HFFc6 (cell line): ENCODE data around the gene PRKCE. TPM values are rescaled to one million over a fixed set of nuclear protein-coding genes. Genes with fewer than 3 reads are reported as not detected.

Experiments
- DNase-seq: peaks from one replicate; pipeline ENCODE4 v3.0.0-alpha.2; 2018
- H3K27ac Mint-ChIP-seq: 2 replicates; pipeline ENCODE4 v1.8.0; 2020; ENCODE audit warnings: mild to moderate bottlenecking, mixed read lengths
- H3K27me3 Mint-ChIP-seq: 2 replicates; pipeline ENCODE4 v1.8.0; 2021; ENCODE audit warnings: mild to moderate bottlenecking, moderate library complexity, mixed read lengths; ENCODE audit not compliant: insufficient read depth
- H3K36me3 Mint-ChIP-seq: 2 replicates; pipeline ENCODE4 v1.8.0; 2021; ENCODE audit warnings: low read depth, mixed read lengths
- H3K4me1 Mint-ChIP-seq: 2 replicates; pipeline ENCODE4 v1.8.0; 2020; ENCODE audit warnings: low read depth, mixed read lengths
- H3K4me3 Mint-ChIP-seq: 2 replicates; pipeline ENCODE4 v1.8.0; 2020; ENCODE audit warnings: mild to moderate bottlenecking, moderate library complexity, mixed read lengths
- H3K9me3 Mint-ChIP-seq: 2 replicates; pipeline ENCODE4 v1.8.0; 2020; ENCODE audit warnings: mild to moderate bottlenecking, mixed read lengths
- total RNA-seq, 6 experiments: library from RNA; stranded (reverse); fragmentation: NEBNext Ultra II Directional; extraction: Animal tissue kit (Norgen Biotek cat#: 25700); gene quantifications; 2 replicates in 1 of 6; 3 replicates in 5 of 6; pipeline ENCODE4 v1.2.3, GENCODE V29; 2021
- TF ChIP-seq, protein P1 (sequence below): fragments of 200-600 bp; sonication (generic); IDR thresholded peaks from 2 replicates; pipeline ENCODE4 v1.5.0; 2021; ENCODE audit warnings: antibody characterized with exemption, mild to moderate bottlenecking

The PRKCE gene
- total RNA-seq, 6 experiments from 2014 or later: 10.8 to 13.7 (median 12.0) TPM

DNA sequence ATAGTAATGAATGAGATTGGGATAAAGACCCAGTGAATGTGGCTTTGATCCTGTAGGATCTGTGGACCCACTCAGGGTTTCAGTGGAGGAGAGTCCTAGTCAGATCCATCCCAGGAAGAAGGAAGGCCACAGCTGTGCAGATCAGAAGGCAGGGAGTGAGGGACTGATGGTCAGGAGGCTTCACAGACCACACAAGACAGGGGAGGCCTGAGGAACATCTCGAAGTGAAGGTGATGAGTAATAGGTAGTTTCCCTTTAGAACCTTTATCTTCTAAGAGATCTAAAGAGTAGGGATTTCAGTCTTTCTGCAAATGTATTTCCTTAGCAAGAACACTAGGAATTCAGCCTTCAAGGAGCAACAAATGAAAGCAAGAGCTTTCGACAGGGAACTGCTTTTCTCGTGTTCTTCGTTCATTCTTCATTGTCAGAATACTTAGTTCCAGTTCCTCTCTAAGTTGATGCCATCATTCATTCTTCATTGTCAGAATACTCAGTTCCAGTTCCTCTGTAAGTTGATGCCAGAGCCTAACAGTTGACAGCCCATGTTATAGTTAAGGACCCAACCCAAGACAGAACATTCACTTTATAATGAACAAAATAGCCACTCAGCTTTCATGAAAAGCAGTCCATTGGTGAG is 495.5 kb downstream of the PRKCE start:
- no peak for DNase-seq
- peaks cover 5% of the 10 kb centered on the region for H3K36me3 Mint-ChIP-seq
- H3K4me3 Mint-ChIP-seq: no peak overlapping the region
- H3K9me3 Mint-ChIP-seq: no peaks in the 10 kb centered on the region
- TF ChIP-seq, protein P1, sequence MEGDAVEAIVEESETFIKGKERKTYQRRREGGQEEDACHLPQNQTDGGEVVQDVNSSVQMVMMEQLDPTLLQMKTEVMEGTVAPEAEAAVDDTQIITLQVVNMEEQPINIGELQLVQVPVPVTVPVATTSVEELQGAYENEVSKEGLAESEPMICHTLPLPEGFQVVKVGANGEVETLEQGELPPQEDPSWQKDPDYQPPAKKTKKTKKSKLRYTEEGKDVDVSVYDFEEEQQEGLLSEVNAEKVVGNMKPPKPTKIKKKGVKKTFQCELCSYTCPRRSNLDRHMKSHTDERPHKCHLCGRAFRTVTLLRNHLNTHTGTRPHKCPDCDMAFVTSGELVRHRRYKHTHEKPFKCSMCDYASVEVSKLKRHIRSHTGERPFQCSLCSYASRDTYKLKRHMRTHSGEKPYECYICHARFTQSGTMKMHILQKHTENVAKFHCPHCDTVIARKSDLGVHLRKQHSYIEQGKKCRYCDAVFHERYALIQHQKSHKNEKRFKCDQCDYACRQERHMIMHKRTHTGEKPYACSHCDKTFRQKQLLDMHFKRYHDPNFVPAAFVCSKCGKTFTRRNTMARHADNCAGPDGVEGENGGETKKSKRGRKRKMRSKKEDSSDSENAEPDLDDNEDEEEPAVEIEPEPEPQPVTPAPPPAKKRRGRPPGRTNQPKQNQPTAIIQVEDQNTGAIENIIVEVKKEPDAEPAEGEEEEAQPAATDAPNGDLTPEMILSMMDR: no peak
- peaks cover 4% of the 10 kb centered on the region for H3K27me3 Mint-ChIP-seq
- peaks cover 49% of the 10 kb centered on the region for H3K4me1 Mint-ChIP-seq
- H3K27ac Mint-ChIP-seq: no peak overlapping the region

DNA sequence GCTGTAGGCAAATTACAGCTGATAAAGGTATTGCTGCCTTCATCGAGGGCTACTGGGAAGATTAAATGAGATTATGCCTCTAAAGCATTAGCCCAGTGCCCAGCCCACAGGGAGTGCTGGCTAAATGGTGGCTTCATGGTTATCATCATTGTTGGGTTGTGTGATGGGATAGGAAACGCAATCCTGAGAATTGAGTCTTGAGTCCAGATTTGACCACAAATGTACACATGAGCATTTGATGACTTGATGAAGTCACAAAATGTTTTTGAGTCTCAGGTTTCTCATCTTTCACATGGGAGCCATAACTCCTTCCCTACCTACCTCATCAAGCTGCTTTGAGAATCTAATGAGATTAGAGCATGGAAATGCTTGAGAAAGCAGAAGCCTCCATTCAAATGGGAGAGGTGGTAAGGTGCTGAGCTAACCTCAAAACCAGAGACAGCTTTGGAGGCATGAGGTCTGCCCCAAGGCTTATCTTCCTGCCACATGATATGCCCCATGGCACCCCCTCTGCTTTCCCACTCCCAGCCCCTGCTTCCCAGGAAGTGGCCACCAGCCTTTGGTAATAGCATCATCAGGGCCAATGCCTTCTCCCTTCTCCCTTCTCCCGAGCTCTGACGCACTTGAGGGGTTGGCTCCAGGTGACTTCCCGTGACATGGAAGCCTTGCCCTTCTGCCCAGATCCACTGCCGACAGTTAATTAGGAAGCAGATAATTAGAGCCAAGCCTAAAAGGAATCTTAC is 496.3 kb downstream of the PRKCE start:
- Mint-ChIP-seq H3K36me3 (peaks cover 5% of the 10 kb centered on the region), H3K4me3 (no peak overlapping the region), H3K27me3 (peaks cover 4% of the 10 kb centered on the region), H3K27ac (no peak overlapping the region), H3K9me3 (no peaks in the 10 kb centered on the region), H3K4me1 (peaks cover 41% of the 10 kb centered on the region)
- TF ChIP-seq, protein P1: no peak
- no peak for DNase-seq

DNA sequence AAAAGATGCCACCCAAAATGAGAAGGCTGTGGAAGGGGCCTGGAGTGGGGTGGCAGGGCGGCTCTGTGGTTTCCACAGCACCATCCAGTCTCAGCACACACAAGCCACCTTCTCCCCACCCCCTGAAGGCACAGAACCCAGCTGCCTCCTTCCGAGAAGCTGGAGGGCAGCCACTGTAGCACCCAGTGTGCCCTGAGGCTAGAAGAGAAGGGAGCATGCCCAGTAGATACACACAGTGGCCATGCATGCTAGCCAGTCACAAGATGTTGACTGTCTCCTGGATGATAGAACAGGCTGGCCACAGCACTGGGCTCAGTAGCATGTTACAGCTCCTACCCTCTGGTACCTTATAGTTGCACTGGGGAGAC is 496.9 kb downstream of the PRKCE start:
- Mint-ChIP-seq H3K4me3 (no peak overlapping the region), H3K9me3 (no peaks in the 10 kb centered on the region), H3K27me3 (peaks cover 4% of the 10 kb centered on the region), H3K27ac (no peak overlapping the region), H3K36me3 (peaks cover 5% of the 10 kb centered on the region), H3K4me1 (peaks cover 36% of the 10 kb centered on the region)
- DNase-seq: no peak
- TF ChIP-seq, protein P1: no peak

- DNase-seq: no peak
- TF ChIP-seq, protein P1: no peak
- H3K27ac Mint-ChIP-seq: peak overlapping the region; percentile 82; the same call in 1 of the 2 replicates
- H3K27me3 Mint-ChIP-seq: peaks cover 6% of the 10 kb centered on the region
- H3K36me3 Mint-ChIP-seq: peaks cover 5% of the 10 kb centered on the region; the same call in 1 of the 2 replicates
- H3K4me3 Mint-ChIP-seq: no peak overlapping the region
- H3K9me3 Mint-ChIP-seq: no peaks in the 10 kb centered on the region
- H3K4me1 Mint-ChIP-seq: peaks cover 36% of the 10 kb centered on the region
Measured at GRCh38 chr2:46150445-46150955, 499.0 kb downstream of the PRKCE start.

GRCh38 chr2:46151577-46151976 is 500.1 kb downstream of the PRKCE start:
- H3K36me3 Mint-ChIP-seq: no peaks in the 10 kb centered on the region
- H3K9me3 Mint-ChIP-seq: no peaks in the 10 kb centered on the region
- TF ChIP-seq, protein P1: no peak
- H3K4me1 Mint-ChIP-seq: peaks cover 30% of the 10 kb centered on the region
- peaks cover 6% of the 10 kb centered on the region for H3K27me3 Mint-ChIP-seq
- H3K4me3 Mint-ChIP-seq: no peak overlapping the region
- no peak for DNase-seq
- H3K27ac Mint-ChIP-seq: peak overlapping the region; percentile 82
